ENCODE measurements around the gene CLDN34.

CLDN34 gene

DNA sequence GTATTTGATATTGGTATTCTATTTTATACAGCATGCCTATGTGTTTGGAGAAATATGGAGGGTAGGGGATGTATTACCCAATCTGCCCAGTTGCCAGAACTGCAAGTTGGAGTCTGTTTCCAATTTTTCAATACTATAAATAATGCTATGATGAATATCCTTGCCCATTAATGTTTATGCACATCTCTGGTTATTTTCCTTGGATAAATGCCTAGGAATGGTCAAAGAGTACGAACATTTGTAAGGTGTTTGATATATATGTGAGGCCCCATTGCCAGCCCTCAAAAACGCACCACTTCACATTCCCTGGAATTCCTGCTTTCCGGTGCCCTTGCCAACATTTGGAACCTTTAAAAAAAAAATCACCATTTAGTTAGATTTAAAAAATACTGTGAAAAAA lies 34.3 kb downstream of the CLDN34 start:
- Histone ChIP-seq H3K14ac (ENCODE audit: low read length) (no peak overlapping the region), H2AFZ (ENCODE audit: insufficient read depth, low read length, poor library complexity) (no peak overlapping the region), H3K4me2 (ENCODE audit: low read length) (no peak overlapping the region), H3K9ac (ENCODE audit: low read length) (no peak overlapping the region), H3K18ac (ENCODE audit: low read length) (no peak overlapping the region), H2BK12ac (ENCODE audit: low read length) (no peak overlapping the region), H3K9me3 (ENCODE audit: insufficient read depth, low read depth, low read length) (no peaks in the 10 kb centered on the region), H4K12ac (ENCODE audit: low read depth, low read length) (no peak overlapping the region), H2BK5ac (ENCODE audit: low read depth, low read length, poor library complexity) (no peak overlapping the region), H3K36me3 (ENCODE audit: control insufficient read depth in 1 of 2, insufficient read depth in 2 of 2, low read length in 2 of 2) (no peaks in the 10 kb centered on the region), H3K79me2 (ENCODE audit: control insufficient read depth, insufficient read depth, low read length, poor library complexity) (peaks cover 4% of the 10 kb centered on the region), H2AK5ac (ENCODE audit: low read length) (no peak overlapping the region), H3K23ac (ENCODE audit: low read length) (no peak overlapping the region), H2BK120ac (ENCODE audit: insufficient read depth, low read length, poor library complexity) (no peak overlapping the region), H4K8ac (ENCODE audit: low read depth, low read length) (no peak overlapping the region), H3K27me3 (ENCODE audit: insufficient read depth, low read length) (no peaks in the 10 kb centered on the region), H3K4me3 (ENCODE audit: low read depth, low read length) (no peak overlapping the region), H3K4ac (ENCODE audit: low read depth, low read length) (no peak overlapping the region), H3K27ac (ENCODE audit: low read depth, low read length) (no peak overlapping the region), H3K79me1 (ENCODE audit: low read length) (peaks cover 8% of the 10 kb centered on the region), H3K4me1 (ENCODE audit: control insufficient read depth in 1 of 2, insufficient read depth in 2 of 2, low read length in 2 of 2) (peaks cover 8 to 18% of the 10 kb centered on the region in 2 experiments), H4K91ac (ENCODE audit: low read depth, low read length) (no peak overlapping the region)
- no peak for DNase-seq
- WGBS (ENCODE audit: extremely low coverage, insufficient coverage, insufficient read length) = no CpG with 5 or more reads among the region's 3 CpGs

GRCh38 chrX:10004832-10005475 lies 37.8 kb downstream of the CLDN34 start:
- Histone ChIP-seq H2BK5ac (ENCODE audit: low read depth, low read length, poor library complexity) (peak overlapping the region; percentile 21), H2AFZ (ENCODE audit: insufficient read depth, low read length, poor library complexity) (no peak overlapping the region), H4K12ac (ENCODE audit: low read depth, low read length) (no peak overlapping the region), H4K91ac (ENCODE audit: low read depth, low read length) (no peak overlapping the region), H4K8ac (ENCODE audit: low read depth, low read length) (no peak overlapping the region), H3K9ac (ENCODE audit: low read length) (no peak overlapping the region), H2AK5ac (ENCODE audit: low read length) (no peak overlapping the region), H3K79me2 (ENCODE audit: control insufficient read depth, insufficient read depth, low read length, poor library complexity) (peaks cover 6% of the 10 kb centered on the region), H3K4ac (ENCODE audit: low read depth, low read length) (no peak overlapping the region), H3K79me1 (ENCODE audit: low read length) (peaks cover 17% of the 10 kb centered on the region), H3K4me2 (ENCODE audit: low read length) (no peak overlapping the region), H3K4me1 (ENCODE audit: control insufficient read depth in 1 of 2, insufficient read depth in 2 of 2, low read length in 2 of 2) (peaks cover 7 to 19% of the 10 kb centered on the region in 2 experiments), H3K4me3 (ENCODE audit: low read depth, low read length) (no peak overlapping the region), H2BK12ac (ENCODE audit: low read length) (no peak overlapping the region), H3K18ac (ENCODE audit: low read length) (no peak overlapping the region), H2BK120ac (ENCODE audit: insufficient read depth, low read length, poor library complexity) (no peak overlapping the region), H3K14ac (ENCODE audit: low read length) (no peak overlapping the region), H3K23ac (ENCODE audit: low read length) (no peak overlapping the region), H3K9me3 (ENCODE audit: insufficient read depth, low read depth, low read length) (no peaks in the 10 kb centered on the region), H3K27me3 (ENCODE audit: insufficient read depth, low read length) (no peaks in the 10 kb centered on the region), H3K27ac (ENCODE audit: low read depth, low read length) (peak overlapping the region; percentile 94), H3K36me3 (ENCODE audit: control insufficient read depth in 1 of 2, insufficient read depth in 2 of 2, low read length in 2 of 2) (no peaks in the 10 kb centered on the region)
- DNase-seq = peak in 1 of 2 donors; percentile 80
- no CpG with 5 or more reads among the region's 8 CpGs for WGBS (ENCODE audit: extremely low coverage, insufficient coverage, insufficient read length)

DNA sequence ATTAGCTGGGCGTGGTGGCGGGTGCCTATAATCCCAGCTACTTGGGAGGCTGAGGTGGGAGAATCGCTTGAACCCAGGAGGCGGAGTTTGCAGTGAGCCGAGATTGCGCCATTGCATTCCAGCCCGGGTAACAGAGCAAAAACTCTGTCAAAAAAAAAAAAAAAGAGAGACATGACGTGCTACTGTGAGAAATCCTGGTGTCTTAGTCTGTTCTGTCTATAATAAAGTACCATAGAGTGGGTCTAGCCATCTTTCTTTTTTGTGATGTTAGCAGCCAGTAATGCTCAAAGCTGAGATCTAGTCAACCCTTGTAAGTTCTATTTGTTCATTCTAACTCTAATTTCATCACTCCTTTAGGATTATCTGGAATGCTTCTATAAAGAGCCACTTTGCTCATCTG lies 38.9 kb downstream of the CLDN34 start:
- Histone ChIP-seq H3K4me3 (ENCODE audit: low read depth, low read length) (no peak overlapping the region), H3K4me2 (ENCODE audit: low read length) (no peak overlapping the region), H3K4ac (ENCODE audit: low read depth, low read length) (no peak overlapping the region), H3K36me3 (ENCODE audit: control insufficient read depth in 1 of 2, insufficient read depth in 2 of 2, low read length in 2 of 2) (no peaks in the 10 kb centered on the region), H2BK120ac (ENCODE audit: insufficient read depth, low read length, poor library complexity) (peak overlapping the region; percentile 96), H3K79me1 (ENCODE audit: low read length) (peaks cover 17% of the 10 kb centered on the region), H4K91ac (ENCODE audit: low read depth, low read length) (peak overlapping the region; percentile 96), H3K27ac (ENCODE audit: low read depth, low read length) (peak overlapping the region; percentile 96), H3K23ac (ENCODE audit: low read length) (no peak overlapping the region), H3K9me3 (ENCODE audit: insufficient read depth, low read depth, low read length) (no peaks in the 10 kb centered on the region), H4K8ac (ENCODE audit: low read depth, low read length) (no peak overlapping the region), H2BK5ac (ENCODE audit: low read depth, low read length, poor library complexity) (peak overlapping the region; percentile 99), H4K12ac (ENCODE audit: low read depth, low read length) (no peak overlapping the region), H2AFZ (ENCODE audit: insufficient read depth, low read length, poor library complexity) (no peak overlapping the region), H3K18ac (ENCODE audit: low read length) (peak overlapping the region; percentile 92), H2BK12ac (ENCODE audit: low read length) (no peak overlapping the region), H3K9ac (ENCODE audit: low read length) (no peak overlapping the region), H3K27me3 (ENCODE audit: insufficient read depth, low read length) (no peaks in the 10 kb centered on the region), H2AK5ac (ENCODE audit: low read length) (peak overlapping the region; percentile 86), H3K79me2 (ENCODE audit: control insufficient read depth, insufficient read depth, low read length, poor library complexity) (peaks cover 6% of the 10 kb centered on the region), H3K14ac (ENCODE audit: low read length) (peak overlapping the region; percentile 84), H3K4me1 (ENCODE audit: control insufficient read depth in 1 of 2, insufficient read depth in 2 of 2, low read length in 2 of 2) (peaks cover 7 to 22% of the 10 kb centered on the region in 2 experiments)
- DNase-seq = peak in 1 of 2 donors; percentile 67
- WGBS (ENCODE audit: extremely low coverage, insufficient coverage, insufficient read length) = no CpG with 5 or more reads among the region's 8 CpGs

GRCh38 chrX:10006770-10007169 lies 39.6 kb downstream of the CLDN34 start:
- H3K14ac ChIP-seq (ENCODE audit: low read length) = peak overlapping the region; percentile 97
- H3K4ac ChIP-seq (ENCODE audit: low read depth, low read length) = no peak overlapping the region
- H3K9ac ChIP-seq (ENCODE audit: low read length) = no peak overlapping the region
- H3K4me2 ChIP-seq (ENCODE audit: low read length) = no peak overlapping the region
- peak overlapping the region; percentile 86 for H2AK5ac ChIP-seq (ENCODE audit: low read length)
- no peaks in the 10 kb centered on the region for H3K36me3 ChIP-seq (ENCODE audit: control insufficient read depth in 1 of 2, insufficient read depth in 2 of 2, low read length in 2 of 2)
- H3K4me1 ChIP-seq (ENCODE audit: control insufficient read depth in 1 of 2, insufficient read depth in 2 of 2, low read length in 2 of 2) = peaks cover 7 to 26% of the 10 kb centered on the region in 2 experiments
- peak overlapping the region; percentile 99 for H2BK5ac ChIP-seq (ENCODE audit: low read depth, low read length, poor library complexity)
- no CpG with 5 or more reads among the region's 4 CpGs for WGBS (ENCODE audit: extremely low coverage, insufficient coverage, insufficient read length)
- peaks cover 17% of the 10 kb centered on the region for H3K79me1 ChIP-seq (ENCODE audit: low read length)
- H3K27ac ChIP-seq (ENCODE audit: low read depth, low read length) = peak overlapping the region; percentile 96
- H3K18ac ChIP-seq (ENCODE audit: low read length) = peak overlapping the region; percentile 86
- H3K23ac ChIP-seq (ENCODE audit: low read length) = no peak overlapping the region
- peak overlapping the region; percentile 98 for H2BK120ac ChIP-seq (ENCODE audit: insufficient read depth, low read length, poor library complexity)
- H4K8ac ChIP-seq (ENCODE audit: low read depth, low read length) = peak overlapping the region; percentile 84
- peaks cover 6% of the 10 kb centered on the region for H3K79me2 ChIP-seq (ENCODE audit: control insufficient read depth, insufficient read depth, low read length, poor library complexity)
- H4K91ac ChIP-seq (ENCODE audit: low read depth, low read length) = peak overlapping the region; percentile 96
- peak; percentile 48 to 72 for DNase-seq
- no peaks in the 10 kb centered on the region for H3K9me3 ChIP-seq (ENCODE audit: insufficient read depth, low read depth, low read length)
- peak overlapping the region; percentile 90 for H2BK12ac ChIP-seq (ENCODE audit: low read length)
- H2AFZ ChIP-seq (ENCODE audit: insufficient read depth, low read length, poor library complexity) = no peak overlapping the region
- no peak overlapping the region for H3K4me3 ChIP-seq (ENCODE audit: low read depth, low read length)
- peak overlapping the region; percentile 84 for H4K12ac ChIP-seq (ENCODE audit: low read depth, low read length)
- no peaks in the 10 kb centered on the region for H3K27me3 ChIP-seq (ENCODE audit: insufficient read depth, low read length)

Data from trophoblast cell (in vitro differentiated cells and primary cell).